Tibial artery (tissue), 4 donors: ENCODE data around the gene TDRD6.

Source experiments
- DNase-seq, 2 donors: peaks; one replicate each; pipeline ENCODE4 v3.0.0-alpha.2; 2019
- H3K27ac ChIP-seq, 2 donors: fragments of 200-600 bp; sonication (generic) in 1 of 2; 1 replicate in 1 of 2; 2 replicates in 1 of 2; pipeline ENCODE4 v1.5.1; 2018 to 2019; ENCODE audit warnings: mild to moderate bottlenecking in 1 of 2
- H3K27me3 ChIP-seq, 2 donors: fragments of 200-600 bp; sonication (generic) in 1 of 2; one replicate each; pipeline versions ENCODE4 v1.5.1 to v1.6.0; 2016 to 2019
- H3K36me3 ChIP-seq, 3 donors: fragments of 200-600 bp; sonication (generic) in 2 of 3; one replicate each; pipeline ENCODE4 v1.5.1; 2016 to 2019; ENCODE audit warnings: mild to moderate bottlenecking in 2 of 3
- H3K4me1 ChIP-seq, 4 donors: fragments of 200-600 bp; sonication (generic) in 2 of 4; 1 replicate in 3 of 4; 2 replicates in 1 of 4; pipeline ENCODE4 v1.5.1; 2016 to 2019
- H3K4me3 ChIP-seq, 2 donors: fragments of 200-600 bp; sonication (generic) in 1 of 2; 1 replicate in 1 of 2; 2 replicates in 1 of 2; pipeline ENCODE4 v1.5.1; 2018 to 2019; ENCODE audit warnings: mild to moderate bottlenecking in 2 of 2
- H3K9me3 ChIP-seq, 3 donors: fragments of 200-600 bp; sonication (generic) in 1 of 3; one replicate each; pipeline ENCODE4 v1.5.1; 2016 to 2019
- intact Hi-C: fragments of 100-400 bp; cut with DNase I; formaldehyde crosslinking; loops from one replicate; pipeline ENCODE4 v1.15.0; 2023; ENCODE audit warnings: low total_unique reads
- TF ChIP-seq, protein P1 (sequence below), 2 experiments: fragments of 200-600 bp in 1 of 2; fragments of 450-650 bp in 1 of 2; IDR thresholded peaks; one replicate each; pipeline ENCODE4 v1.5.1; 2017 to 2019; ENCODE audit warnings: antibody characterized with exemption in 2 of 2, mild to moderate bottlenecking in 1 of 2, moderate library complexity in 1 of 2

TDRD6 gene

DNA sequence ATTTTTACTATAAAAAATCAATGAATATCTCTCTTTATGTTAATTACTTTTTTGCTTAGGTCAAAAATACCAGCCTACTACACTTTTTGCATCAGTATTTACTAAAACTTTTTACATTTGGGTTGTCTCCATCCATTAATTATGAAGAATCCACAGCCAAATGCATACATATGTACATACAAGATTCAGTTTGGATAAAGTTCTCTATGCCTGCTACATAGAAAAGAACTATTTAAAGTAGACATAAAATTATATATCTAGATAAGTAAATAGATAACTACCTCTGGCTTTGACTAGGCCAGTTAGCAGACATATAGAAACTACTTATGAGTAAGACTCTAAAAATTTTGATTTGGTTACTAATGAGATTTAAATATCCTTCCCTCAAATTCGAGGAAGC, 12.3 kb downstream of the TDRD6 start:
- no peak overlapping the region for H3K4me3 ChIP-seq
- no peaks in the 10 kb centered on the region for H3K9me3 ChIP-seq
- H3K27me3 ChIP-seq, result no peaks in the 10 kb centered on the region
- H3K36me3 ChIP-seq, result no peaks in the 10 kb centered on the region
- DNase-seq, result no peak
- H3K27ac ChIP-seq, result no peak overlapping the region
- TF ChIP-seq, protein P1, sequence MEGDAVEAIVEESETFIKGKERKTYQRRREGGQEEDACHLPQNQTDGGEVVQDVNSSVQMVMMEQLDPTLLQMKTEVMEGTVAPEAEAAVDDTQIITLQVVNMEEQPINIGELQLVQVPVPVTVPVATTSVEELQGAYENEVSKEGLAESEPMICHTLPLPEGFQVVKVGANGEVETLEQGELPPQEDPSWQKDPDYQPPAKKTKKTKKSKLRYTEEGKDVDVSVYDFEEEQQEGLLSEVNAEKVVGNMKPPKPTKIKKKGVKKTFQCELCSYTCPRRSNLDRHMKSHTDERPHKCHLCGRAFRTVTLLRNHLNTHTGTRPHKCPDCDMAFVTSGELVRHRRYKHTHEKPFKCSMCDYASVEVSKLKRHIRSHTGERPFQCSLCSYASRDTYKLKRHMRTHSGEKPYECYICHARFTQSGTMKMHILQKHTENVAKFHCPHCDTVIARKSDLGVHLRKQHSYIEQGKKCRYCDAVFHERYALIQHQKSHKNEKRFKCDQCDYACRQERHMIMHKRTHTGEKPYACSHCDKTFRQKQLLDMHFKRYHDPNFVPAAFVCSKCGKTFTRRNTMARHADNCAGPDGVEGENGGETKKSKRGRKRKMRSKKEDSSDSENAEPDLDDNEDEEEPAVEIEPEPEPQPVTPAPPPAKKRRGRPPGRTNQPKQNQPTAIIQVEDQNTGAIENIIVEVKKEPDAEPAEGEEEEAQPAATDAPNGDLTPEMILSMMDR (IDR thresholded peaks at IDR 0.05), result no peak
- intact Hi-C loops, result no loop called here
- H3K4me1 ChIP-seq, result no peaks in the 10 kb centered on the region

DNA sequence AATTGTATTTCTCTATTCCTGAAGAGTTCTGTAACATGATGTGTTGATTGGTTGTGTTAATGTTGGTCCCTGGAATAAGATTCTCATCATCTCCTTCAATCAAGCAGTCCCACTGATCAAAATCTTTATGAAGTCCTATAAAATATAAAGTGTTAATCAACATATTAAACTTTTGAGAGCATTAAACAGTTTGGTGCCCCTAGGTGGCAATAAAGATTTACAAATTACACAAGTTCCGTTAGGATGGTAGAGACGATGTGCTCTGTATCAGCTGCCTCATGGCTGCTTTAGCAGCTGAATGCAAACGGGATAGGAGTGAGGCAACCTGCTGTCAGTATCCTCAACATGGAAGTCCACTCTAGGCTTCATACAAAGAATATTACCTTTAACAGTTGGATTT, 16.9 kb downstream of the TDRD6 start:
- DNase-seq, result no peak
- no peaks in the 10 kb centered on the region for H3K36me3 ChIP-seq
- no peak overlapping the region for H3K4me3 ChIP-seq
- H3K4me1 ChIP-seq, result no peaks in the 10 kb centered on the region
- no peaks in the 10 kb centered on the region for H3K9me3 ChIP-seq
- intact Hi-C loops, result no loop called here
- no peaks in the 10 kb centered on the region for H3K27me3 ChIP-seq
- no peak overlapping the region for H3K27ac ChIP-seq
- TF ChIP-seq, protein P1 (IDR thresholded peaks at IDR 0.05), result peak in 1 of 2 experiments; percentile 10

DNA sequence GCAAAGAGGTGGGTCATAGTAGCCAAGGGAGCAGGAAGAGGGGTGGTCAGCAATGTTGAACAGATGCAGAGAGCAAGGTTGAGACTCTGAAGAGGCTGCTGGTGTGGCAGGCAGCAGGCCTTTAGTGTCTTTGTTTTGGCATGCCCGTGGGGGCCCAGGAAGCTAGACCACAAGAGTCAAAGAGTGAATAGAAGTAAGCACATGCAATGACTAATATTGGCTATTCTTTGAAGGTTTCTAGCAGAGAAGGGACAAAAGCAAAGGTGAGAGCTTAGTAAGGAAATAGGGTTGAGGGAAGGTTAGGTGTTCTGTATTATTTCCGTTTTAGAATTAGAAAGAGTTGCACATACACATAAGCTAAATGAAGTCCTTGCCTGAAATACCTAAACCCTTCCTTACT, 18.8 kb downstream of the TDRD6 start:
- intact Hi-C loops, result no loop called here
- Histone ChIP-seq H3K4me3 (no peak overlapping the region), H3K9me3 (no peaks in the 10 kb centered on the region), H3K27ac (no peak overlapping the region), H3K4me1 (no peaks in the 10 kb centered on the region), H3K27me3 (no peaks in the 10 kb centered on the region), H3K36me3 (no peaks in the 10 kb centered on the region)
- DNase-seq, result no peak
- TF ChIP-seq, protein P1 (IDR thresholded peaks at IDR 0.05), result no peak

DNA sequence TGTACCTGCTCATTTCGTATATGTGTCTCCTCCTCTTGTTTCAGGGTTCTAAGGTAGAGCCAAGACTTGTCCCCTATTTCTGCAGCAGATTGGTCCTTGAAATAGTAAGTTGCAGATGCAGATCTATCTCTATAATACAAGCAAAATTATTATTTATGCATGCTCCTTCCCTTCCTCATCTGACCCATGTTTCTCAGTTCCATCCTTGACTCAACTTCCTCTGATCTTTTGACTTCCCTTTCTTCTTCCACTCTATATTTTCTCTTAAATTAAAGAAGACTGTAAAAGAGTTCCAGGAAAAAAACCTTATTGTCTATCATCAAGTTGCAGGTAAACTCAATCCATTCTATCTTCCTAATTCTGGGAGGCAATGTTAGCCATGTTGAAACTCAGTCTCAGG, 23.8 kb downstream of the TDRD6 start:
- no peaks in the 10 kb centered on the region for H3K4me1 ChIP-seq
- intact Hi-C loops, result no loop called here
- no peaks in the 10 kb centered on the region for H3K9me3 ChIP-seq
- TF ChIP-seq, protein P1 (IDR thresholded peaks at IDR 0.05), result no peak
- no peak overlapping the region for H3K27ac ChIP-seq
- DNase-seq, result no peak
- no peaks in the 10 kb centered on the region for H3K36me3 ChIP-seq
- H3K4me3 ChIP-seq, result no peak overlapping the region
- no peaks in the 10 kb centered on the region for H3K27me3 ChIP-seq

DNA sequence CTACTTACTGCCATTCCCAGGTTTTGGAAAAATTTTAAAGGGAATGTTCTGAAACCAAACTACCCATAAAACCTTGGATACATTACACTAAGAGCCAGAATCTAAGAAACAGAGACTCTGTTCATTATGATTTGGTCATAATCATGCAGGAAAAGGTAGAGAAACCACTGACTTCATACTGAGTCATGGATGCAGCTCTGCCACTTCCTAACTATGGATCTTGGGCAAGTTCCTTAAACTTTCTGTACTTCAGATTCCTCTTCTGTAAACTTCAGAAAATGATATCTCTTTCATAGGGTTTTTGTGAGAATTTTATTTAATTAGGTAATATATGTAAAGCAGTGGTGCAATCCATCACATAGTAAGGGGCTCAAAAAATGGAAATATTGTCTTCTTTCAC, 27.5 kb downstream of the TDRD6 start:
- Histone ChIP-seq H3K9me3 (no peaks in the 10 kb centered on the region), H3K4me1 (no peaks in the 10 kb centered on the region), H3K4me3 (no peak overlapping the region), H3K27me3 (peaks cover 0 to 4% of the 10 kb centered on the region in 2 donors), H3K36me3 (no peaks in the 10 kb centered on the region), H3K27ac (no peak overlapping the region)
- no peak for DNase-seq
- intact Hi-C loops, result no loop called here
- TF ChIP-seq, protein P1 (IDR thresholded peaks at IDR 0.05), result no peak

DNA sequence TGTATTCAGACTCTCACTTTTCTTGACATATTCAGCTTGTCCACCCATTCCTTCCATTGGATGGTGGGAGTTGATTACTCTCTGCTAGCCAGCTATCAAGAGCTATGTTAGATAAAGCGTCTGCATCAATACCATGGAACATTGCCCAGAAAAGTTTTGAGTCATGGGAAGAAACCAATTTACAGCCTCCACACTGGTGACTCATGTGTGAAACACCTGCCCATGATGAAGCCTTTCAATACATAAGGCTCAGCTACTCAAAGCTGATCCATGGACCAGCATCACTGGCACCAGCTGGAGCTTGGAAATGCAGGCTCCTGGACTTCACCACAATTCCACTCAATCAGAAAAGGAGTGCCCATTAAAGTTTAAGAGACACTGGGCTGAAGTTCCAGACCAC, 31.4 kb downstream of the TDRD6 start:
- H3K27ac ChIP-seq, result no peak overlapping the region
- no peaks in the 10 kb centered on the region for H3K36me3 ChIP-seq
- TF ChIP-seq, protein P1 (IDR thresholded peaks at IDR 0.05), result no peak
- intact Hi-C loops, result no loop called here
- no peaks in the 10 kb centered on the region for H3K4me1 ChIP-seq
- DNase-seq, result no peak
- H3K4me3 ChIP-seq, result no peak overlapping the region
- H3K9me3 ChIP-seq, result no peaks in the 10 kb centered on the region
- peaks cover 0 to 12% of the 10 kb centered on the region in 2 donors for H3K27me3 ChIP-seq
